Endodermal cell (in vitro differentiated cells): ENCODE measurements around the gene RPEL1. TPM values are rescaled to one million over a fixed set of nuclear protein-coding genes. Genes with fewer than 3 reads are reported as not detected.

ENCODE experiments used
- DNase-seq: peaks from one replicate; pipeline ENCODE4 v3.0.0-alpha.2; 2017
- H3K27ac ChIP-seq: 2 replicates; pipeline ENCODE4 v1.5.1; 2013; ENCODE audit warnings: mild to moderate bottlenecking, low read depth, low read length, moderate library complexity
- H3K27me3 ChIP-seq: 2 replicates; pipeline ENCODE4 v1.6.1; 2013; ENCODE audit warnings: mild to moderate bottlenecking, low read length, moderate library complexity; ENCODE audit not compliant: insufficient read depth, control insufficient read depth, poor library complexity, severe bottlenecking
- H3K36me3 ChIP-seq: 2 replicates; pipeline ENCODE4 v1.7.0; 2013; ENCODE audit warnings: mild to moderate bottlenecking, low read length, moderate library complexity; ENCODE audit not compliant: control insufficient read depth, insufficient read depth
- H3K4me1 ChIP-seq: one replicate; pipeline ENCODE4 v1.7.0; 2013; ENCODE audit warnings: low read length; ENCODE audit not compliant: control insufficient read depth, insufficient read depth
- H3K4me3 ChIP-seq: 2 replicates; pipeline ENCODE4 v1.5.1; 2013; ENCODE audit warnings: mild to moderate bottlenecking, low read length, moderate library complexity
- H3K9ac ChIP-seq: 2 replicates; pipeline ENCODE4 v1.6.1; 2013; ENCODE audit warnings: mild to moderate bottlenecking, low read length, moderate library complexity; ENCODE audit not compliant: poor library complexity, severe bottlenecking; ENCODE audit errors: extremely low read depth
- H3K9me3 ChIP-seq: 2 replicates; pipeline ENCODE4 v1.6.1; 2013; ENCODE audit warnings: mild to moderate bottlenecking, low read length, moderate library complexity; ENCODE audit not compliant: control insufficient read depth
- H3K27ac Mint-ChIP-seq: 2 replicates; pipeline ENCODE4 v1.8.0; 2020; ENCODE audit warnings: mixed read lengths
- H3K27me3 Mint-ChIP-seq: 2 replicates; pipeline ENCODE4 v1.8.0; 2021; ENCODE audit warnings: mild to moderate bottlenecking, mixed read lengths; ENCODE audit not compliant: insufficient read depth
- H3K36me3 Mint-ChIP-seq: 2 replicates; pipeline ENCODE4 v1.8.0; 2020; ENCODE audit warnings: low read depth, mixed read lengths
- H3K4me1 Mint-ChIP-seq: 2 replicates; pipeline ENCODE4 v1.8.0; 2020; ENCODE audit warnings: mixed read lengths
- H3K4me3 Mint-ChIP-seq: 2 replicates; pipeline ENCODE4 v1.8.0; 2020; ENCODE audit warnings: mild to moderate bottlenecking, moderate library complexity, mixed read lengths
- H3K9me3 Mint-ChIP-seq: 2 replicates; pipeline ENCODE4 v1.8.0; 2020; ENCODE audit warnings: mild to moderate bottlenecking, mixed read lengths
- WGBS, 2 experiments: methylation state at CpG; one replicate each; pipeline versions ENCODE4 v1.1.5 to v1.1.7; 2013; ENCODE audit warnings: missing lambda C conversion rate in 2 of 2, mixed read lengths in 1 of 2; ENCODE audit not compliant: insufficient coverage in 1 of 2, insufficient read length in 1 of 2; 5-methylcytosine and 5-hydroxymethylcytosine counted together
- total RNA-seq, 2 donors: library from RNA; stranded (reverse); fragmentation: NEBNext Ultra II Directional in 1 of 2; extraction: Animal tissue kit (Norgen Biotek cat#: 25700) in 1 of 2; gene quantifications; 2 replicates in 1 of 2; 3 replicates in 1 of 2; pipeline ENCODE4 v1.2.1, GENCODE V29; 2021
- TF ChIP-seq, protein P1 (sequence below): fragments of 200-600 bp; sonication (generic); conservative IDR thresholded peaks from 2 replicates; pipeline ENCODE4 v1.5.0; 2021; ENCODE audit warnings: antibody characterized with exemption, mild to moderate bottlenecking

RPEL1 gene
- total RNA-seq, 2 donors from 2014 or later = not detected

DNA sequence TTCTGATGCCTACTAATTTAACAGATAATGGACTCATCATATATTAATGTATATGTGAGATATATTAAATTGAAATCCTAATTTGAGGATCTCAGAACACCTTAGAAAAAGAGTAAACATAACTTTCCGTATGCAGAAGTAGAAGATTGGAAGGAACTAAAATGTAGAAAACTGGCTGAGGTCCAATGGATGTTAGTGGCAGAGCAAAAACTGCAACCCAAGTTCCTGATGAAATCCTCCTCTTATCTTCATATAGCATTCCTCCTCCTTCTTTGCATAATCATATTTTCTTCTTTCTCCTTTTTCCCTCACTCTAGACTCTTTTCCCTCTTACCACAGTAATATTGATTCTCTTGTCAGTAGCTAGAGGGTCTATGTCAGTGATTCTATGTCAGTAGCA lies 37.3 kb downstream of the RPEL1 start:
- H3K9ac ChIP-seq = no peak overlapping the region
- H3K4me3 ChIP-seq = no peak overlapping the region
- WGBS, 2 experiments = 100% methylated on average over 1 of the region's 1 CpG

DNA sequence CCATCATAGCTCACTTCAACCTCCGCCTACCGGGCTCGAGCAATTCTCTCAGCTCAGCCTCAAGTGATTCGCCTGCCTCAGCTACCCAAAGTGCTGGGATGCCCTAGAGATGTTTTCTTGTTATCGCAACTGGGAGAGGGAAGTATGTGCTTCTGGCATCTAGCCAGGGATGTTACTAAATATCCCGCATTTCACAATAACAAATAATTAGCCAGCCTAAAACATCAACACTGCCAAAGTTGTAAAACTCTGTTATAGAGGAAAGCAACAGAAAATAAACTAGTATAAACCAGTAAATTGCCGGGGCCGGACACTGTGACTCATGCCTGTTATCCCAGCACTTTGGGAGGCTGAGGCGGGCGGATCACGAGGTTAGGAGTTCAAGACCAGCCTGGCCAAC lies 38.5 kb downstream of the RPEL1 start:
- Mint-ChIP-seq H3K4me1 (peaks cover 9% of the 10 kb centered on the region), H3K9me3 (no peaks in the 10 kb centered on the region), H3K27ac (no peak overlapping the region), H3K27me3 (peaks cover 22% of the 10 kb centered on the region), H3K36me3 (no peaks in the 10 kb centered on the region), H3K4me3 (no peak overlapping the region)
- peaks cover 21% of the 10 kb centered on the region for H3K27me3 ChIP-seq
- H3K36me3 ChIP-seq = no peaks in the 10 kb centered on the region
- H3K4me1 ChIP-seq = no peaks in the 10 kb centered on the region
- H3K27ac ChIP-seq = no peak overlapping the region
- DNase-seq = no peak
- no peak overlapping the region for H3K4me3 ChIP-seq
- H3K9me3 ChIP-seq = no peaks in the 10 kb centered on the region
- no peak overlapping the region for H3K9ac ChIP-seq
- 84 to 92% methylated on average over 5 to 9 of the region's 11 CpGs for WGBS, 2 experiments
- TF ChIP-seq, protein P1, sequence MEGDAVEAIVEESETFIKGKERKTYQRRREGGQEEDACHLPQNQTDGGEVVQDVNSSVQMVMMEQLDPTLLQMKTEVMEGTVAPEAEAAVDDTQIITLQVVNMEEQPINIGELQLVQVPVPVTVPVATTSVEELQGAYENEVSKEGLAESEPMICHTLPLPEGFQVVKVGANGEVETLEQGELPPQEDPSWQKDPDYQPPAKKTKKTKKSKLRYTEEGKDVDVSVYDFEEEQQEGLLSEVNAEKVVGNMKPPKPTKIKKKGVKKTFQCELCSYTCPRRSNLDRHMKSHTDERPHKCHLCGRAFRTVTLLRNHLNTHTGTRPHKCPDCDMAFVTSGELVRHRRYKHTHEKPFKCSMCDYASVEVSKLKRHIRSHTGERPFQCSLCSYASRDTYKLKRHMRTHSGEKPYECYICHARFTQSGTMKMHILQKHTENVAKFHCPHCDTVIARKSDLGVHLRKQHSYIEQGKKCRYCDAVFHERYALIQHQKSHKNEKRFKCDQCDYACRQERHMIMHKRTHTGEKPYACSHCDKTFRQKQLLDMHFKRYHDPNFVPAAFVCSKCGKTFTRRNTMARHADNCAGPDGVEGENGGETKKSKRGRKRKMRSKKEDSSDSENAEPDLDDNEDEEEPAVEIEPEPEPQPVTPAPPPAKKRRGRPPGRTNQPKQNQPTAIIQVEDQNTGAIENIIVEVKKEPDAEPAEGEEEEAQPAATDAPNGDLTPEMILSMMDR = no peak

More for the DNA sequence above, 37.3 kb downstream of the RPEL1 start:
- TF ChIP-seq, protein P1 = no peak
- DNase-seq = no peak
- Histone ChIP-seq H3K9me3 (no peaks in the 10 kb centered on the region), H3K4me1 (no peaks in the 10 kb centered on the region), H3K36me3 (no peaks in the 10 kb centered on the region), H3K27ac (no peak overlapping the region), H3K27me3 (peaks cover 33% of the 10 kb centered on the region)
- H3K27me3 Mint-ChIP-seq = peaks cover 34% of the 10 kb centered on the region
- H3K4me3 Mint-ChIP-seq = no peak overlapping the region
- H3K4me1 Mint-ChIP-seq = peaks cover 9% of the 10 kb centered on the region
- H3K36me3 Mint-ChIP-seq = no peaks in the 10 kb centered on the region
- no peak overlapping the region for H3K27ac Mint-ChIP-seq
- peaks cover 2% of the 10 kb centered on the region for H3K9me3 Mint-ChIP-seq

DNA sequence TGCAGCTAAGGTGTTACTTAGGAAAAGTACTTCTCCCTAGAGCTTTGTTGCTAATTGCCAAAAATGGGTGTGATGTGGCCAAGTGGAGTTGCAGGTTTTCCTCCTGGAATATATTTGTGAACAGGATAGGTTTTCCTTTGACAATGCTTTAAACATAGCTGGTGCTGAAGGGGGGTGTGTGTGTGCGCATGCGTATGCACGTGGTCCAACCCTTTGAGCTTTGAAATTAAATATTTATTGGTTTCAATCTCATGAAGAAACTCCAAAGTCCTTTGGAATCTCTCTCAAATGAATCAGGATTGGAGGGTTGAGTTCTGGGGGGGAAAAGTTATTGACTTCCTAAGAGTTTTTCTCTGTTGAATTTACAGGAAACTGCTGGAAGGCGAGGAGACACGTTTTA lies 42.3 kb downstream of the RPEL1 start:
- no peaks in the 10 kb centered on the region for H3K9me3 ChIP-seq
- H3K4me3 Mint-ChIP-seq = no peak overlapping the region
- H3K4me1 ChIP-seq = no peaks in the 10 kb centered on the region
- no peaks in the 10 kb centered on the region for H3K27me3 ChIP-seq
- H3K36me3 Mint-ChIP-seq = no peaks in the 10 kb centered on the region
- H3K27me3 Mint-ChIP-seq = no peaks in the 10 kb centered on the region
- H3K36me3 ChIP-seq = no peaks in the 10 kb centered on the region
- 96 to 100% methylated on average over 3 to 5 of the region's 5 CpGs for WGBS, 2 experiments
- TF ChIP-seq, protein P1 = no peak
- H3K4me1 Mint-ChIP-seq = no peaks in the 10 kb centered on the region
- no peak overlapping the region for H3K4me3 ChIP-seq
- no peaks in the 10 kb centered on the region for H3K9me3 Mint-ChIP-seq
- H3K27ac ChIP-seq = no peak overlapping the region
- H3K9ac ChIP-seq = no peak overlapping the region
- no peak for DNase-seq
- no peak overlapping the region for H3K27ac Mint-ChIP-seq
